ENCODE data around the gene MTR.

GRCh38 chr1:236757640-236758039 lies 37.5 kb upstream of the MTR start:
- no peak for TF ChIP-seq CTCF (IDR thresholded peaks at IDR 0.05)
- no peak for TF ChIP-seq POLR2A (IDR thresholded peaks at IDR 0.05)
